CD4-positive, alpha-beta T cell (primary cell): ENCODE results near the gene NUAK1. TPM values are rescaled to one million over a fixed set of nuclear protein-coding genes. Genes with fewer than 3 reads are reported as not detected.

ENCODE experiments used
- ATAC-seq: fragments of 200-7000 bp; cut with Tn5 transposase; one replicate; pipeline ENCODE4 v1.10.0; 2022; ENCODE audit warnings: mild to moderate bottlenecking; ENCODE audit not compliant: poor library complexity
- CTCF ChIA-PET: fragments of 350-600 bp; sonication (Branson Sonifier 250); formaldehyde crosslinking; loops from one replicate; lab custom pipeline; 2021; ENCODE audit warnings: antibody characterized with exemption, inconsistent platforms; lab: Charles Lee
- POLR2A ChIA-PET: fragments of 350-600 bp; sonication (Branson Sonifier 250); formaldehyde crosslinking; loops from one replicate; lab custom pipeline; 2021; ENCODE audit warnings: antibody characterized with exemption, inconsistent platforms; lab: Charles Lee
- DNase-seq, 14 experiments: peaks; one replicate each; pipeline ENCODE4 v3.0.0-alpha.2; 2013 to 2020; ENCODE audit warnings: mixed read lengths in 2 of 14
- H3K27ac ChIP-seq, 2 donors: one replicate each; pipeline versions ENCODE4 v1.5.1 to v1.7.0; 2013; ENCODE audit warnings: low read length in 2 of 2, low read depth in 1 of 2, mild to moderate bottlenecking in 1 of 2
- H3K27me3 ChIP-seq, 2 experiments: 1 replicate in 1 of 2; 2 replicates in 1 of 2; pipeline versions ENCODE4 v1.6.1 to v1.7.0; 2013; ENCODE audit warnings: low read length in 2 of 2, control low read depth in 1 of 2, mild to moderate bottlenecking in 1 of 2, moderate library complexity in 1 of 2; ENCODE audit not compliant: insufficient read depth in 2 of 2, control insufficient read depth in 1 of 2
- H3K36me3 ChIP-seq: one replicate; pipeline ENCODE4 v1.6.1; 2013; ENCODE audit warnings: low read length, control low read depth; ENCODE audit not compliant: insufficient read depth
- H3K4me1 ChIP-seq: one replicate; pipeline ENCODE4 v1.6.1; 2013; ENCODE audit warnings: low read length, control low read depth; ENCODE audit not compliant: insufficient read depth
- H3K4me3 ChIP-seq: one replicate; pipeline ENCODE4 v1.5.1; 2013; ENCODE audit warnings: mild to moderate bottlenecking, low read length, moderate library complexity
- H3K9me3 ChIP-seq, 2 experiments: 1 replicate in 1 of 2; 2 replicates in 1 of 2; pipeline versions ENCODE4 v1.6.1 to v1.7.0; 2013; ENCODE audit warnings: low read length in 2 of 2, mild to moderate bottlenecking in 2 of 2, control low read depth in 1 of 2, moderate library complexity in 1 of 2; ENCODE audit not compliant: control insufficient read depth in 1 of 2, insufficient read depth in 1 of 2
- H3K27ac Mint-ChIP-seq: one replicate; pipeline ENCODE4 v1.8.0; 2020; ENCODE audit warnings: mixed read lengths
- H3K27me3 Mint-ChIP-seq: one replicate; pipeline ENCODE4 v1.8.0; 2021; ENCODE audit warnings: mixed read lengths
- H3K36me3 Mint-ChIP-seq: one replicate; pipeline ENCODE4 v1.8.0; 2021; ENCODE audit warnings: low read depth, mixed read lengths
- H3K4me1 Mint-ChIP-seq: one replicate; pipeline ENCODE4 v1.8.0; 2021; ENCODE audit warnings: low read depth, mixed read lengths
- H3K4me3 Mint-ChIP-seq: one replicate; pipeline ENCODE4 v1.8.0; 2020; ENCODE audit warnings: mild to moderate bottlenecking, mixed read lengths
- H3K9me3 Mint-ChIP-seq: one replicate; pipeline ENCODE4 v1.8.0; 2020; ENCODE audit warnings: mixed read lengths
- CTCF ChIP-seq: fragments of 200-600 bp; IDR thresholded peaks from one replicate; pipeline ENCODE4 v1.8.0; 2022; ENCODE audit warnings: antibody characterized with exemption, mild to moderate bottlenecking
- intact Hi-C, 2 experiments: fragments of 100-400 bp; cut with DNase I in 1 of 2; cut with micrococcal nuclease in 1 of 2; formaldehyde crosslinking; loops; one replicate each; pipeline versions ENCODE4 v1.15.1 to v1.9.0; 2023 to 2025; cut with DNase I, micrococcal nuclease
- total RNA-seq, 174 experiments: library from RNA in 2 of 174; stranded (reverse) in 2 of 174; gene quantifications; one replicate each; pipeline ENCODE4 v1.2.3 and lab custom pipeline; 2021 to 2026

NUAK1 gene
- total RNA-seq, 2 experiments from 2014 or later: 0.16 TPM; not detected in 1

DNA sequence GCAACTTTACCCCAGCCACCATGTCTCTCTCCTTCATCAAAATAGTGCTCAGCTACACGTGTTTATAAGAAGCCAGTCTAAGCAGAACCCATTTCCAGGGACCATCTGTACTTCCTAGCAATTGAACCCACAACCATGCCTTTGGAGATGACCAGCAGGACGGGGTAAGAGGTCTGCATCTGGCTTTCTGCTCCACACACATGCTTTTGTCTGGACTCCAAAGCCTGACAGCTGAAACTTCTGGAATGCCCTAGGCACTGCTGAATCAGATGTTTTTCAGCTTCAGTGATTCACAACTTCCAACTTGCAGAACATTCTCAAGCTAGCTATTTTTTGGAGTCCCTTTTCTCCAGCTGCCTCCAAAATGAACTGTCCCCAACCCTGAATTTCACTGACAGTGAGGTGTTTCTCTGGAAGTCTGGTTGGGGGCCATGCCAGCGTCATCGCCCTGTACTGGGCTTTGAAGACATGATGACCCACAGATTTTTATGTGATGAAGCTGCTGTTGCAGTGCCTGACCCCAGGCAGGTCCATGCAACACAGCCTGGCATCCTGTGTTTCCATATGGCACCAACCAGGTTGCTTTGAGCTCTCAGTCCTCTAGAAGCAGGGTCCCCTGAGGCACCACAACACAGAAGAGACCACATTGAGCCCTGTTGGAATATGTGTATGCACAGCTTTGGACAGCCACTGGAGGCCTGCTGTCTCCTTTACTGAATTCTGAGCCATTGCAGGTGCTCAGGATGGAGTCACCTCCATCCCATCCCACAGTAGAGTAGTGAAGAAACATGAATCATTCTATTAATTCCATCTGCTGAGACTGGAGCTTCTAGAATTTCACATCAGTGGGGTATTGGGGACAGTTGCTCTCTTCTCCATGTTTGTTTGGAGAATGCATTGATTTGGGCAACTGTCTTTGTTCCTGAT is 80.2 kb downstream of the NUAK1 start:
- no peaks in the 10 kb centered on the region for H3K36me3 ChIP-seq
- CTCF ChIA-PET: no interaction called here
- H3K9me3 Mint-ChIP-seq: peaks cover 4% of the 10 kb centered on the region
- no peaks in the 10 kb centered on the region for H3K4me1 ChIP-seq
- peaks cover 6% of the 10 kb centered on the region for H3K27me3 Mint-ChIP-seq
- H3K27ac Mint-ChIP-seq: no peak overlapping the region
- H3K9me3 ChIP-seq: peaks cover 0 to 5% of the 10 kb centered on the region in 2 experiments
- ATAC-seq: no peak
- H3K4me3 Mint-ChIP-seq: no peak overlapping the region
- DNase-seq: no peak
- peaks cover 0 to 2% of the 10 kb centered on the region in 2 experiments for H3K27me3 ChIP-seq
- TF ChIP-seq CTCF: no peak
- no peaks in the 10 kb centered on the region for H3K36me3 Mint-ChIP-seq
- H3K4me1 Mint-ChIP-seq: no peaks in the 10 kb centered on the region
- intact Hi-C loops: no loop called here
- no peak overlapping the region for H3K4me3 ChIP-seq
- POLR2A ChIA-PET: interaction anchor here (0.5 kb wide), 1 partner anchor 627 kb away, joined by 3 read pairs; no protein-coding TSS in a partner anchor
- no peak overlapping the region for H3K27ac ChIP-seq

DNA sequence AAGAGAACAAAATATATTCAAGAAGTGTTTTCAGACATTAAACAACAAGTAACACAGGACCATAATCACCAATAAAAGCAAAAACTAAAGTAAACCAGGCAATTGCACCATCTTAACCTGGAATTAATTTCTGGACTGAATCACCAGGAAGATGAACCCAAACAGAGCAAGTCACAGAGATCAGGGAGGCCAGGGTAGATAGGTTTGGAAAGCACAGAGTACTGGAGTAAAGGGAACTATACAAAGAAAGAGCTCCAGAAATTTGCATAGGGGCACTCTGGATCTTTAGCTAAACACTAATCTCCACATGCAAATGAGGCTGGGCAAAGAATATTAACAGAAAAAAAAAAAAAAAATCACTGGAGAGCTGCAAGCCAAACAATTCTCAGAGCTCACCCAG is 84.7 kb downstream of the NUAK1 start:
- Mint-ChIP-seq H3K36me3 (no peaks in the 10 kb centered on the region), H3K27ac (no peak overlapping the region), H3K9me3 (peaks cover 4% of the 10 kb centered on the region), H3K4me3 (no peak overlapping the region), H3K4me1 (no peaks in the 10 kb centered on the region), H3K27me3 (peaks cover 18% of the 10 kb centered on the region)
- Histone ChIP-seq H3K4me3 (no peak overlapping the region), H3K27ac (no peak overlapping the region), H3K4me1 (no peaks in the 10 kb centered on the region), H3K9me3 (peaks cover 0 to 5% of the 10 kb centered on the region in 2 experiments), H3K27me3 (peaks cover 0 to 7% of the 10 kb centered on the region in 2 experiments), H3K36me3 (no peaks in the 10 kb centered on the region)
- ATAC-seq (no peak), DNase-seq (no peak)
- TF ChIP-seq CTCF: no peak
- POLR2A ChIA-PET: no interaction called here
- CTCF ChIA-PET: interaction anchor here (0.6 kb wide), 1 partner anchor 535 kb away, joined by 3 read pairs; no protein-coding TSS in a partner anchor
- intact Hi-C loops: no loop called here

- no peak overlapping the region for H3K4me3 ChIP-seq
- Mint-ChIP-seq H3K4me3 (no peak overlapping the region), H3K27me3 (peaks cover 28% of the 10 kb centered on the region), H3K9me3 (peaks cover 4% of the 10 kb centered on the region), H3K27ac (no peak overlapping the region), H3K4me1 (no peaks in the 10 kb centered on the region), H3K36me3 (no peaks in the 10 kb centered on the region)
- DNase-seq: no peak
- H3K36me3 ChIP-seq: no peaks in the 10 kb centered on the region
- peaks cover 0 to 5% of the 10 kb centered on the region in 2 experiments for H3K9me3 ChIP-seq
- intact Hi-C loops: no loop called here
- no peaks in the 10 kb centered on the region for H3K4me1 ChIP-seq
- H3K27me3 ChIP-seq: peaks cover 0 to 7% of the 10 kb centered on the region in 2 experiments
- no peak for ATAC-seq
- POLR2A ChIA-PET: no interaction called here
- TF ChIP-seq CTCF: no peak
- CTCF ChIA-PET: no interaction called here
- no peak overlapping the region for H3K27ac ChIP-seq
These were observed 86.8 kb downstream of the NUAK1 start for GRCh38 chr12:106051853-106052531.
